Myocyte (in vitro differentiated cells): ENCODE measurements around the gene AOC1. TPM values are rescaled to one million over a fixed set of nuclear protein-coding genes. Genes with fewer than 3 reads are reported as not detected.
"Not testable (repeated sequence)": the region's sequence is repeated elsewhere in the genome, so short reads cannot be mapped to it uniquely, and the experiment has no call there.

Experiments used
- DNase-seq: peaks from one replicate; pipeline ENCODE4 v3.0.0-alpha.2; 2012; ENCODE audit warnings: low read depth
- total RNA-seq: library from RNA; depleted of rRNA; stranded (reverse); fragments of >200 nt; gene quantifications from 2 replicates; pipeline ENCODE4 v1.2.3, GENCODE V29; 2014

The AOC1 gene
- total RNA-seq, 1 donor from 2014 or later = 0.21 TPM

DNA sequence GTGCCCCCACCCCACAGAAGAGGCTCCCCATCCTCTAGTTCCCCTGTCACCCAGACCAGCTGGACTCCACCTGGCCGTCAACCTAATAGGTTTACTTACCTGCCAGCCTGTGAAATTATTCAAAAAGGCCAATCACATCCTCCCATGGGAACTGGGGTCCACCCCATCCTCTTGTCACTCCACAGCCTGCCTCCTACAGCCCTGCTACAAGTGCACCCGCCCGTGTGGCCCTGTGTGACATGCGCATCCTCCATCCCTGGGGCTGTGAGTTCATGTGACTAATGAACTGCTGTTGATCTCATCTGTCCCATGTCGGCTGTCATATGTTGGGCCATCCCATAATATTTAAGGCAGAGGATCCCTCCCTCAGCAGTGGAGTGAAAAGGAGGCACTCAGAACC lies 39.4 kb downstream of the AOC1 start:
- no peak for DNase-seq

- no peak for DNase-seq
Observed at GRCh38 chr7:150895809-150896208, 43.5 kb downstream of the AOC1 start.

DNA sequence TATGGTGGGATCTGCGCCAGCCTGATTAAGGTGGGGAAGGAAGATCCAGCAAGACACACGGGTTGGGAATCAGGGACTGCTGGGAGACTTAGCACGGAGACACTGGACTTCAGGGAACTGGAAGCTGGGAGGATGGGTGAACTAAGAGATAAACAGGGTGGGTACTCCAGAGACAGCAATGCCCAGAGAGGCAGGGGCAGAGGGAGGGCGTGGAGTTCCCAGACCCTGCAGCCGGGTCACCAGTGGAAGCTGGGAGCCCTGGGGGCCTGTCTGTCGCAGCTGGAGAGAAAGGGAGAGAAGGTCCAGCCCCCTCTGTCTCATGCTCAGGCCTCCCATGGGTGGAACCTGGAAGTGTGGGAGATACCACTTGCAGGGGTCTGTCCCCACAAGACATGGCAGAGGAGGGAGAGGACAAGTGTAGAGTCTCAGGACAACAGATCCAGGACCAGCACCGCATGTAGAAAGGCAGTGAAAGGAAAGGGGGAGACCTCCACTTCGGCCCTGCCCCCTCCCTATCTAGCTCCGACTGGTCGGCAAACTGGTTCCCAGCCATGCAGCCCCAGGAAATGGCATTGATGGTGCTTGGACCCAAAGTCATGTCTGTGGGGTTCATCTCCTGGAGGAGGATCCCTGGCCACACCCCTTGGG lies 44.4 kb downstream of the AOC1 start:
- no peak for DNase-seq

DNA sequence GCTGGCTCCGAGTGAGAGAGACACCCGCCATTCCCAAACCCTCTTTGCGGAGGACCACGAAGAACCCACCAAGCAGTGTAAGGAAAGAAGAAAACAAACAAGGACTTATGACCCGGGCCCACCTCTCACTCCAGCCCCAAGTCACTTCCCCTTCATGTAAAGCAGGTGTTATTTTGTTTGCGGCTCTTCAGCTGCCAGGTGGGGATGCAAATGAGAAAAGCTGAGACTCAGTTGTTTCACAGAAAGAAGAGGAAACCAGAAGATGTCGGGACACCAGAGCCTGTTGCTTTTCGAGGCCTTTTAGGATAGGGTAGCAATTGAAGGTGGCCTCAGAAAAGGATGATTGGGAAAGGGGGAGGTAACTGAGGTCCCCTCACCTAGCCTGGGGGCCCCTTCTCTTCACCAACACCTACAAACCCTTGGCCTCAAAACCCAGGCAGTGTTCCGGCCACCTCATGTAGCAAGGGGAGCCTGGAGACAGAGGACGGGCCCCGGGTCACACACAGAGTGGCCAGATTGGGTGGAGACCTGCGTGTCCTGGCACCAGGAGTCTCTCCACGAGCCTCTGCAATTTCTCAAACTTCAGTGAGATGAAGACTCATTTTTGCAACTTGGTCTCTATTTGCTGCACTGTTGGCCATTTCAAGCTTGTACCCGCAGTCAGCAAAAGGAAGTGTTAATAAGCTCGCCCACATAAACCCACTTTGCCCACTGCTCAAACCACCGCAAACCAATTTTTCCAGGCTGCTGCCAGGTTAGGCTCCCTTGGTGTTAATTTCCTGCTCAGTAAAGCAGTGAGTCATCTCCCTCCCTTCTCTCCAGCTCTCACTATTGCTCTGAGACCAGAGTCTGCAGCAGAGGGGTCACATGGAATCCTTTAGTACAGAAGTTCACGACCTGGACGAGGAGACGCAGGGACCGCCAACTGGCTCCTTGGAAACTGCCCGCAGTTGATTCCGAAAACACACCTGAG lies 45.5 kb downstream of the AOC1 start:
- no peak for DNase-seq

- DNase-seq = peak; percentile 74
Observed at GRCh38 chr7:150898475-150899011, 46.2 kb downstream of the AOC1 start.

DNA sequence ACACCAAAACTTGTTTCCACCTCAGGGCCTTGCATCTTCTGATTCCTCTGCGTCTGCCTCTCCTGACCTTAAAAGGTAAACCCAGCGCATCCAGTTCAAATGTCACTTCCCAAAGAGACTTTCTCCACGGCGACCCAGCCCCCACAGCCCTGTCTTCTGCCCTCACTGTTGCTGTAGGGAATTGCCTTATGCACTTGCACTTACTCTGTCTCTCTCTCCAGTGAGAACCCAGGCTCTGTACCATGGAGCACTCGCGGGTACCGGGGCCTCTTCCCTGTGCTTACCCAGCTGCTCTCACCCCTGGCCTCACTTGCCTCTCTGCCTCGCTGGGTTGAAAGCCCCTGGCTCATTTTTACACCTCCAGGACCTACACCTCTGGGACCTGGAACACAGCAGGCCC lies 48.4 kb downstream of the AOC1 start:
- DNase-seq = no peak

GRCh38 chr7:150901160-150902035 lies 49.1 kb downstream of the AOC1 start:
- peak; percentile 67 for DNase-seq

DNA sequence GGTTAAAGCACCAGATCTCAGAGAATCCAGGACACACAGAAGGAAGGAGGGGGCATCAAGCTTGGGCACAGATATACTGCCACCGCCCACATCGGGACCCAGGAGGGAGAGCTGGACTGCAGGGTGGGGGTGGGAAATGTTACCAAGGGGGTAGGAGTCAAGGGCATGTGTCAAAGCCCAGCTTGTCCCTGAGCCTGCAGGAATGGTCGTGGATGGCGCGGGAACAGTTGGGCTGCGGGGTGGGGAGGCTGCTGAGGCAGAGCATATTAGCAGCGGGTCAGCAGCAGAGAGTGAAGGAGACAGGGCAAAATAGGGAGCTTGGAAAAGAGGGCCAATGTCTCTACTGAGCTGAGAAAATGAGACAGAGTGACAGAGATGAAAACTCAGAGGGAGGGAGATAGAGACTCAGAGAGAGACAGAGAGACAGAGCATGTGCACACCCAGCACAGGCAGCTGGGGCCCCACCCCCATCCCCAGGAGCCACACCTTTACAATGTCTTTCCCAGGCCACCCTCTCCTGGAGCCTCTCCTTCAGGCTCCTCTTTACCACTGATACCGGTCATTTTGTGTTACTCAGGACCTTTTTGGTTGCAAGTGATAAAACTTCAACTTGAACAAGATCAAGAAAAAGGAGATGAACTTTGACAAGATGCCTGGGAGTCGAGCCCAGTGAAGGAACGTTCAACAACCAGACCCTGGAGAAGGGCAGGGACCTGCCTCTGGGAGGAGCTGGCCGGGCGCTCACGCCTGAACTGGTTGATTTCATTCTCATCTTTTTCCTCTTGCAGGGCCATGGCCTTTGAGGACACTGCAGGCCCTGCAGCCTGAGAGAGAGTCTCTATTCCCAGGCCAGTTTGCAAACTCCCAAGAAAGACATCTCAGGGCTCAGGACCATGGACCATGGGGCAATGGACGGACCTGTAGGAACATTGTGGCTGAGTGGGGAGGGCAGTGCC lies 50.0 kb downstream of the AOC1 start:
- no peak for DNase-seq

DNA sequence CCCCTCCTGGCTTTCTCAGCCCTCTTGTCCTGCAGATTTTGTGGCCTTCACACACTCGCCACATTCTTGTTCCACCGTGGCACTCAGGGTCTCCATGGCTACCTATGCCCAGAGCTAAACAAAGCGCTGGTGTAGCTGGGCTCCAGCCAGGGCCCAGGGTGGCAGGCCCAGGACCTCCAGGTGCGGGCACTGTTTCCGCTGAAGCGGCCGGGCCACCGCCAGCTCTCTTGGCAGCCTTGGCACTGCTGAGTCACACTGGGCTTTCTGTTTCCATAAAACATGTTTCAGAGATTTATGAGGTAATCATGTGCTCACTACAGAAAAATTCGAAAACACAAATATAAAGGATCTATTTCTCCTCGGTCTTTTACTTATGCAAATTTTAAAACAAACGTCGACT lies 51.3 kb downstream of the AOC1 start:
- peak; percentile 60 for DNase-seq

DNA sequence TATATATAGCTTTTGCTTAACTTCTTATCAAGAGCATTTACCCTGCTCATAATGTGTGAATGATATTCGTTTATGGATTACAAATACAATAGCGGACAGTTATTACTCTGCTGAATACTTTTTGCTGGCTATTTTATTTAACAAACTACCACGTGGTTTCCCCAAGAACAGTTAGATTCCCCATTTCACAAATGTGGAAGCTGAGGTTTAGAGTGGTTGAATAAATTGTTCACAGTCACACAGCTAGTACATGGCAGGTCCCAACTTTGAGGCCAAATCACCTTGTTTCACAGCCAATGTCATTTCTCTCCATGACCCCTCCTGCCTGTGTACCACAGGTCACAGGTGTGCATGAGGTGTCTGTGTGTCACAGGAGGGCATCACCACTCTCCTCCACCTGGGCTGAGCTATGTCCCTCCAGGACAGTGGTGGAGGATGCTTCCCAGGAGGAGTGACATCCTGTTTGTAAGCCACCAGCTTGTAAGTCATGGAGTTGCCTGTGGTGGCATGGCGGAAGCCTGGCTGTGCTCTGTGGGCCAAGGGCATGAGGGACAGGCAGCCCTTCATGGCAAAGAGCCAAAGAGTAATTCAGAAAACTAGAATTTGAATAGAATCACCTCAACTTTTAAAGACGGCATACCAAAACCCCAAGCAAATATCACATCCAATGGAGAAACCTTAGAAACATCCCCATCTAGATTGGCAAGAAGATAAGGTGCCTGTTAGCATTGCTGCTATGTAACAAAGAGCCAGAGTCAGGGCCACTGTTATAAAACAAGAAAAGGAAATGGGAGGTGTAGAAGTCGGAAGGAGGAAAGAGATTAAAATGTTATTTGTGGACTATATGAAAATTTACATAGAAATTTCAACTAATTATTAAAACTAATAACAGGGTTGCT lies 51.9 kb downstream of the AOC1 start:
- no peak for DNase-seq

DNA sequence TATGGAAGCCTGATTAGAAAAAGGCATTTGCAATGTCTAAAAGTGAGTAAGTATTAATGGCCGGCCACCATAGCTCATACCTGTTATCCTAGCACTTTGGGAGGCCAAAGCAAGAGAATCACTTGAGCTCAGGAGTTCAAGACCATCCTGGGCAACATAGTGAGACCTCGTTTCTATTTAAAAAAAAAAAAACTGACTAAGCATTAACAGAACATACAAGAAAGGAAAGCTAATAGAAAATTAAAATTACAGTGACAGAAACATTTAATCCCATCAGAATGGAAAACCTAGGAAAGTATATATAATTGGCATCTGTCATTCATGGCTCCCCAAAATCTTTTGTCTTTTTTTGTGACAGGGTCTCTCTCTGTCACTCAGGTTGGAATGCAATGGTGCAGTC lies 55.9 kb downstream of the AOC1 start:
- DNase-seq = no peak

DNA sequence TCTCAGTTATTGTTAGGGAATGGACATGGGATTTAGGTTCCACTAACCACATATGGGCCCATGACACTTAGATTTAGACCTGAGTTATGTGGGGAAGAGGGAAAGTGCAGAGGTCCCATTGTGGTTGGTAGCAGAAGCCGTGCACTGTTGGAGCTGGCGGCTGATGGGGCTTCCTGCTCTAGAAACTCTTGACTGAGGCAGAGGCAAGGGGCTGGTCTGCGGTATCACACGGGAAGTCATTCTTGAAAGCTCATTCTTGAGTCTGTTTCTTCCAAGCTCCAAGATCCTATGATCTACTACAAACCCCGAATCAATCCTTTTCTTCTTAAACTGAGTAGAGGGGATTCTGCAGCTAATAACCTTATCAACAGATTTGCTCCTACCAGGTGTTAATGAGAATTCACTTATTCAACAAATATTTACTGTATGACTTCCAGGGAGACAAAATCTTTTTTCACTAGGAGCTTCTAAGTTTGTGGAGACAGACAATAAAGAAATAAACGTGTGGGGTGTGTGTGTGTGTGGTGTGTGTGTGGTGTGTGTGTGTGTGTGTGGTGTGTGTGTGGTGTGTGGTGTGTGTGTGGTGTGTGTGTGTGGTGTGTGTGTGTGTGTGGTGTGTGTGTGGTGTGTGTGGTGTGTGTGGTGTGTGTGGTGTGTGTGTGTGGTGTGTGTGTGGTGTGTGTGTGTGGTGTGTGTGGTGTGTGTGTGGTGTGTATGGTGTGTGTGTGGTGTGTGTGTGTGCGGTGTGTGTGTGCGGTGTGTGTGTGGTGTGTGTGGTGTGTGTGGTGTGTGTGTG lies 57.1 kb downstream of the AOC1 start:
- DNase-seq = no peak

DNA sequence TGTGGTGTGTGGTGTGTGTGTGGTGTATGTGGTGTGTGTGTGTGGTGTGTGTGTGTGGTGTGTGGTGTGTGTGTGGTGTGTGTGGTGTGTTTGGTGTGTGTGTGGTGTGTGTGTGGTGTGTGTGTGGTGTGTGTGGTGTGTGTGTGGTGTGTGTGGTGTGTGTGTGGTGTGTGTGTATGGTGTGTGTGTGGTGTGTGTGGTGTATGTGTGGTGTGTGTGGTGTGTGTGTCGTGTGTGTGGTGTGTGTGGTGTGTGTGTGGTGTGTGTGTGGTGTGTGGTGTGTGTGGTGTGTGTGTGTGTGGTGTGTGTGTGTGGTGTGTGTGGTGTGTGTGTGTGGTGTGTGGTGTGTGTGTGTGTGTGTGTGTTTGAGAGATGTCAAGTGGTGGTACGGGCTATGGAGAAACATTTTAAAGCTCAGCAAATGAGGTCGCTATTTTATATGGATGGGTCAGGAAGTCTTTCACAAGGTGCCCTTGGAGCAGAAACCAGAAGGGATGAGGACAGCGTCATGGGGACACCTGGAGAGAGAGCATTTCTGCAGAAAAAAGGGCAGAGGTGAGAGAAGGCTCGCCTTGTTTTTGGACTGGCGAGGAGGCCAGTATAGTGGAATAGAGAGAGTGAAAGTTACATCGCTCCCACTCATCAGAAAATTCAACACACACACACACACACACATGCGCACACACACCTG lies 58.1 kb downstream of the AOC1 start:
- not testable (repeated sequence) for DNase-seq

- no peak for DNase-seq
Observed at GRCh38 chr7:150910996-150911422, 58.7 kb downstream of the AOC1 start.
